AG04450 (cell line): ENCODE measurements around the gene NUDT8. TPM values are rescaled to one million over a fixed set of nuclear protein-coding genes. Genes with fewer than 3 reads are reported as not detected.

Experiments
- CTCF ChIA-PET: fragments of 300-600, 350-600 bp; formaldehyde crosslinking; extraction: SDS; loops from one replicate; lab custom pipeline; 2022; ENCODE audit warnings: antibody characterized with exemption, inconsistent platforms; lab: Charles Lee
- POLR2A ChIA-PET: fragments of 350-600 bp; formaldehyde crosslinking; extraction: SDS; loops from one replicate; lab custom pipeline; 2021; ENCODE audit warnings: antibody characterized with exemption, inconsistent platforms; lab: Yijun Ruan, JAX
- DNase-seq: peaks from one replicate; pipeline ENCODE4 v3.0.0-alpha.2; 2011; ENCODE audit warnings: low read depth, low spot score
- H3K27ac ChIP-seq: one replicate; pipeline ENCODE4 v1.5.1; 2012; ENCODE audit warnings: low read depth, low read length, control low read depth
- H3K27me3 ChIP-seq: one replicate; pipeline ENCODE4 v1.6.0; 2012; ENCODE audit warnings: low read length; ENCODE audit not compliant: control insufficient read depth, insufficient read depth
- H3K4me3 ChIP-seq: 2 replicates; pipeline ENCODE4 v1.5.1; 2011; ENCODE audit warnings: mild to moderate bottlenecking, low read depth, low read length, control low read depth
- H3K9me3 ChIP-seq: 2 replicates; pipeline ENCODE4 v1.5.1; 2012; ENCODE audit warnings: low read length; ENCODE audit not compliant: control insufficient read depth, insufficient read depth
- polyA plus RNA-seq: library from polyadenylated mRNA; depleted of rRNA; stranded (reverse); fragments of >200 nt; gene quantifications from 2 replicates; pipeline ENCODE4 v1.2.3, GENCODE V29; 2011
- TF ChIP-seq, protein P1 (sequence below): IDR thresholded peaks from 2 replicates; pipeline ENCODE4 v1.5.1; 2011; ENCODE audit warnings: low read depth, low read length, control low read depth, inconsistent platforms

Gene NUDT8
- polyA plus RNA-seq, 1 experiment: 0.40 TPM

GRCh38 chr11:67657300-67657699, 27.6 kb upstream of the NUDT8 start:
- POLR2A ChIA-PET: no interaction called here

DNA sequence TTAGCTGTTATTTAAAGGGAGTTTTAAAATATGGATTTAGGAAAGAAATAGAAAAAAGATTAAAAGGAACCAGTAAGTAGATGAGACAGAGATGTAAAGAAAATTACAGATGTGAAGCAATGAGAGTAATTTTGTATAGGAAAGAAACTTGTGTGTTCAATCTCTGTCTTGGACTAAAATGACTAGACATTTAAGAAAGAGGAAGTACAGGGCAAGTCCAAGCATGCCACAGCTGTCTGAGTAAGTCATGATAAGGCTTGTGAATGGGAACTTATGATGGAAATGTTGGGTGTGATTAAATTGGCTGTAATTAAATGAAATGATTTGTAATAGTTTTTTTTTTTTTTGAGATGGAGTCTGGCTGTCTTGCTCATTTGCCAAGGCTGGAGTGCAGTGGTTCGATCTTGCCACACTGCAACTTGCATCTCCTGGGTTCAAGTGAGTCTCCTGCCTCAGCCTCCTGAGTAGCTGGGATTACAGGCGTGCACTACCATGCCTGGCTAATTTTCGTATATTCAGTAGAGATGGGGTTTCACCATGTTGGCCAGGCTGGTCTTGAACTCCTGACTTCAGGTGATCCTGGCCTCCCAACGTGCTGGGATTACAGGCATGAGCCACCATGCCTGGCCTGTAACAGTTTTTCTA, 26.7 kb upstream of the NUDT8 start:
- Histone ChIP-seq H3K9me3 (peaks cover 6% of the 10 kb centered on the region), H3K4me3 (no peak overlapping the region), H3K27me3 (peaks cover 4% of the 10 kb centered on the region), H3K27ac (no peak overlapping the region)
- POLR2A ChIA-PET: no interaction called here
- no peak for DNase-seq
- CTCF ChIA-PET: interaction anchor here (0.8 kb wide), 1 partner anchor 42 kb away, joined by 3 read pairs; no protein-coding TSS in a partner anchor
- TF ChIP-seq, protein P1, sequence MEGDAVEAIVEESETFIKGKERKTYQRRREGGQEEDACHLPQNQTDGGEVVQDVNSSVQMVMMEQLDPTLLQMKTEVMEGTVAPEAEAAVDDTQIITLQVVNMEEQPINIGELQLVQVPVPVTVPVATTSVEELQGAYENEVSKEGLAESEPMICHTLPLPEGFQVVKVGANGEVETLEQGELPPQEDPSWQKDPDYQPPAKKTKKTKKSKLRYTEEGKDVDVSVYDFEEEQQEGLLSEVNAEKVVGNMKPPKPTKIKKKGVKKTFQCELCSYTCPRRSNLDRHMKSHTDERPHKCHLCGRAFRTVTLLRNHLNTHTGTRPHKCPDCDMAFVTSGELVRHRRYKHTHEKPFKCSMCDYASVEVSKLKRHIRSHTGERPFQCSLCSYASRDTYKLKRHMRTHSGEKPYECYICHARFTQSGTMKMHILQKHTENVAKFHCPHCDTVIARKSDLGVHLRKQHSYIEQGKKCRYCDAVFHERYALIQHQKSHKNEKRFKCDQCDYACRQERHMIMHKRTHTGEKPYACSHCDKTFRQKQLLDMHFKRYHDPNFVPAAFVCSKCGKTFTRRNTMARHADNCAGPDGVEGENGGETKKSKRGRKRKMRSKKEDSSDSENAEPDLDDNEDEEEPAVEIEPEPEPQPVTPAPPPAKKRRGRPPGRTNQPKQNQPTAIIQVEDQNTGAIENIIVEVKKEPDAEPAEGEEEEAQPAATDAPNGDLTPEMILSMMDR: no peak

More at GRCh38 chr11:67657300-67657699, 27.6 kb upstream of the NUDT8 start:
- Histone ChIP-seq H3K4me3 (no peak overlapping the region), H3K9me3 (peaks cover 6% of the 10 kb centered on the region), H3K27me3 (peaks cover 5% of the 10 kb centered on the region), H3K27ac (no peak overlapping the region)
- CTCF ChIA-PET: interaction anchor here (0.6 kb wide), 1 partner anchor 21 kb away, joined by 3 read pairs; no protein-coding TSS in a partner anchor
- TF ChIP-seq, protein P1: no peak
- no peak for DNase-seq

DNA sequence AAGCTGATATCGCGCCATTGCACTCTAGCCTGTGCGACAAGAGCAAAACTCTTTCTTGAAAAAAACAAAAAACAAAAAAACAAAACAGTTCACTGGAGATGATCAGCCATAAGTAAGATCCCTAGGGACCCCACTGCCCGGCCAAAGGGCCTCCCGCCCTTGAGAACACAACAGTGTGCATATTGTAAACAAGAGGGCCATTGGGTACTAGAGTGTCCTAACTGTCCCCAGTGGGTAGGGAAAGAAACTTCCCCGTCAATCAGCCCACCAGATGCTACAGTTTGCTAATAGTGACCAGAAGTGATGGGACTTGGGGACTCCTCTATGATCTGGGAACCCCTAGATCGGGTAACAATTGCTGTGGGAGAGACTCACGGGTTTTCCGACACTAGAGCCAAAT, 24.5 kb upstream of the NUDT8 start:
- H3K4me3 ChIP-seq: no peak overlapping the region
- ChIA-PET POLR2A (no interaction called here), CTCF (no interaction called here)
- peaks cover 6% of the 10 kb centered on the region for H3K9me3 ChIP-seq
- no peak overlapping the region for H3K27ac ChIP-seq
- H3K27me3 ChIP-seq: peaks cover 4% of the 10 kb centered on the region
- TF ChIP-seq, protein P1: no peak
- DNase-seq: no peak

DNA sequence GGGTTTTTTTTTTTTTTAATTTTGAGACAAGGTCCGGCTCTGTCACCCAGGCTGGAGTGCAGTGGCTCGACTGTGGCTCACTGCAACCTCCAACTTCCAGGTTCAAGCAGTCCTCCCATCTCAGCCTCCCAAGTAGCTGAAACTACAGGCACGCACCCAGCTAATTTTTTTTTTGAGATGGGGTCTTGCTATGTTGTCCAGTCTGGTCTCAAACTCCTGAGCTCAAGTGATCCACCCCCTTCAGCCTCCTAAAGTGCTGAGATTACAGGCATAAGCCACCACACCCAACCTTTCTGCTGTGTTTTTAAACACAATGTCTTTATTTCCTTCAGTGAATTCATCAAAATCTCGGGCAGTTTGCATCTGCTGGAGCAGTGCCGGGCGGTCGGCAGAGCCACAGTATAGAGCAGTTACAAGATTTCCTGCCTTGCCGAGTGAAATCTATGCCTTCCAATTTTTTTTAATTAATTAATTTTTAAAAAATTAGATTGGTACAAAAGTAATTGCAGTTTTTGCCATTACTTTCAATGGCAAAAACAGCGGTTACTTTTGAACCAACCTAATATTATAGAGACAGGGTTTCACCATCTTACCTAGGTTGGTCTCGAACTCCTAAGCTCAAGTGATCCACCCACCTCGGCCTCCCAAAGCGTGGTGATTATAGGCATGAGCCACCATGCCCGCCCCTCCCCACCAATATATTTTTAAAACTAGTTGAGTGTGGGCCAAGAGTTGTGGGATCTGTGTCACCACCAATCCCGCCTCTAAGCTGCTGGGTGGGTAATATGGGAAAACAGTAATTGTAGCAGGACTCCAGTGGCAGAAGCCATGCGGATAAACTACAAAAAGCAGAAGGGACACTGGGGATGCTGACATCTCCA, 23.5 kb upstream of the NUDT8 start:
- no peak overlapping the region for H3K4me3 ChIP-seq
- ChIA-PET POLR2A (no interaction called here), CTCF (interaction anchor here (0.5 kb wide), 1 partner anchor 581 kb away, joined by 4 read pairs; no protein-coding TSS in a partner anchor)
- TF ChIP-seq, protein P1: no peak
- DNase-seq: no peak
- peaks cover 9% of the 10 kb centered on the region for H3K27me3 ChIP-seq
- H3K27ac ChIP-seq: no peak overlapping the region
- H3K9me3 ChIP-seq: peaks cover 6% of the 10 kb centered on the region
